HG02852 (cell line): ENCODE measurements around the gene NAV1.
"Not testable (repeated sequence)": the region's sequence is repeated elsewhere in the genome, so short reads cannot be mapped to it uniquely, and the experiment has no call there.

Experiments used
- ATAC-seq: cut with Tn5 transposase; IDR thresholded peaks from one replicate; pipeline ENCODE4 v1.9.1; 2021; ENCODE audit warnings: mild to moderate bottlenecking, moderate library complexity; ENCODE audit not compliant: unreplicated experiment

NAV1 gene

DNA sequence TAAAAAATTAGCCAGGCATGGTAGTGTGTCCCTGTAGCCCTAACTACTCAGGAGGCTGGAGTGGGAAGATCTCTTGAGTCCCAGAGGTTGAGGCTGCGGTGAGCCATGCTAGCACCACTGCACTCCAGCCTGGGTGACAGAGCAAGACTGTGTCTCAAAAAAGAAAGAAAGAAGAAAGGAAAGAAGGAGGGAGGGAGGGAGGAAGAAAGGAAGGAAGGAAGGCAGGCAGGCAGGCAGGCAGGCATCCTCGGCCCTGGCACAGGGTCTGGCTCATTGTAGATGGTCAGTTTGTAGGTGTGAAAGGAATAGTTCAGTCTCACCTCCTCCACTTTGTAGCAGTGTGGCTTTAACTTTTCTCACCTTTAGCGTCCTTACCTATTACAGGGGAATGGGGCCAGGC, 25.0 kb downstream of the NAV1 start:
- no peak for ATAC-seq

DNA sequence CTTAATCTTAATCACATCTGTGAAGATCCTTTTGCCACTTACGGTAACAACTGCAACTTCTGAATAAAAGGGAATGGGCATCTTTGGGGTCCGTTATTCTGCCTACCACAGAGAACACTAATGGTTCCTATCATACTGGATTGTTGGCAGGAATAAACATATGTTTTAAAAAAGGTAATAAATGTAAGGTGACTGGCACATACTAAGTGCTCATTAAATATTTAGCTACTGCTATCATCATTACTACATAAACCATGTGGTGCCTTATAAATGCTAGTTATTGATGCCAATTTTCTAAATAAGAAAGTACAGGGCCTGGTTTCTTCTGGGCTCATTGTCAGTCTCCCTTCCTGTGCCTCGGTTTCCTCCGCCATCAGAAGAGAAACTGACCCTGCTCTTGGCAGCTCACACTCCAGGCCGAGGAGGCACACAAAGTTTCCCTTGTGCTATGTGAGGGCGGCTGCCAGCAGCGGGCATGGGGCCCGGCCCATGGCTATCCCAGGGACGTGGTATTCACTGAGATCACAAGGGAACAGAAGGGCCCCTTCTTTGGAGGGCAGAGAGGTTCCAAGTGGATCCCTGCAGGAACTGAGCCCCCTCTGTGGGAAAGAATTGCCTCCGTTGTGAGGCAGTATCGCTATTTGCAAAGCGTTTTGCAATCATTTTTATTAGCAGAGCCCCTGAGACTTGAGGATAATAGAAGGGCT, 26.2 kb downstream of the NAV1 start:
- ATAC-seq = no peak

DNA sequence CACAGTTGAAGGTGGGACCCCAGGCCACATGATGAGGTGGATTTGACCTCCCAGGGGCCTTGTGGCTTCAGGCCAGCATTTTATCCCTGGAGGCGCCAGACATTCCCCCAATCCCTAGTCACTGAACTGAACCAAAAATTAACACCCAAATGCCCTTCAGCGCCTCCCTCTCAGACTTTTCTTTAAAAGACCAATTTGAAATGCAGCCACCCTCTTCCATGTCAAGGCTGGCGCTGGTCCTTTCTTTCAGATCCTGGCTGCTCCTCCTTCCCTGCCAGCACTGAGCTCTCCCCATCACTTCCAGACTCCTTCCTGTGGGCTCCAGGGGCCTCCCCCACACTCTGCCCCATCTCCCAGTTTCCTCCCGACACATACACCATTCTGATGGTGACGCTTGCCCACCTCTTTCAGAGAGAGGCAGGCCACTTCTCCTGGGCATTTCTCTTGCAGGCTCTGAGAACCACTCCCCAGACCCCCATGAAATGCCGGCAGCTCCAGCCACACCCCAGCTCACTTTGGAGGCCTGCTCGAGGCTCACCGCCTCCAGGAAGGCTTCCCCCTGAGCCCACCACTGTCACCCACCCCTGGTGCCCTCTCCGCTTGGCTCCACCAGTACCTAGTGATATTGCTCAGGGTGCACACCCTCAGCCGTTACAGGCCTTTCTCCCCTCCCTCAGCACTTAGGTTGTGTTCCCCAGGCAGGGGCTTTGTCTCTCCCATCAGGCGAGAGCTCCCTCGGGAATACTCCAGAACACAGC, 27.0 kb downstream of the NAV1 start:
- ATAC-seq = no peak

DNA sequence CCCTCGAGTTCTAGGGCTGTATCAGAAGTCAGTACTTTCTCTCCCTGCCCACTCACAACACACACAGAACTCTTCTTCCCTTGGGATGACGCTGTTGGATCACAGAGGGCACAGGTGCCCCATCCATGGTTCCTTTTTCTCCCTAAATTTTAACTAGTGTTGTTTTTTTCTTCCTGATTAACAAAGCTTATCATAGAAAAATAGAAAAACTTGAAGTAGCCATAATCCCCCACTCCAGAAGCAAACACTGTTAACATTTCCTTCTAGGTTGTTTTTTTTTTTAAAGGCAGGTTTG, 27.5 kb downstream of the NAV1 start:
- no peak for ATAC-seq

DNA sequence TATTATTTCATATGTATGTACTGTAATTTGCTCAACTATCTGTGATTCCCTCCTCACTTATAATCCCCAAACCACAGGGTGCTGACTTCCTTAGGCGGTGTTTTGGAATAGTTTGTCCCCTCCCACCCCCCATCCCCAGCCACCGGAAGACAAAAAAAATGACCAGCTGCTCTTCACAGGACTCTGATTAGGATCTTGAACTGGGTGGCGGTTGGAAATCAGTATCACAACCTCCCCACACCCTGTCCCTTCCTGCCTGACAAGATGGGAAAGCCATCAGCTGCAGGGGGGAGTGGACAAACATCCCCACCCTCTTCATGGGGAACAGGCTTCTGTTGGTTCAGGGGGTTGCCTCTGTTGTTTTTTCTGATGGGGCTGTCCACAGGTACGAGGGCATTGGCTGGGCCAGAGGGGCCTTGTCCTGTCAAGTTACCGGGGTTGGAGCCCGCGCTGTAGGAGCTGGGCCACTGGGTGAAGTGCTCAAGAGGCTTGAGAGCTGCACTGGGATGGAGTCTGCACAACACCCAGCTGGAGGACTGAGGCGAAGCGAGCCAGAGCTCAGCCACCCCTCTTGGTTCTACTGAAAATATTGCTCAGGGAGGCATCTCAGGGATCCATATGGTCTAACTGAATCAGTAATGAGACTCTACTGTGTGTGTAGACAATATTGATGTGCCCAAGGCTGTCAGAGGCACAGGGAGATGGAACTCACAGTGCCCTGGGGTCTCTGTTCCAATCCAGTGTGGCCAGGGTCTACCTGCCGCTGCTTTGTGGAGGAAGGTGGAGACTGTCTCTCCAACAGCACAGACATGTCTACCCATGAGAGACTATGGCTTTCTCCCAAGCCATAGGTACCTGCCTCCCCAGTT, 28.2 kb downstream of the NAV1 start:
- ATAC-seq = no peak

DNA sequence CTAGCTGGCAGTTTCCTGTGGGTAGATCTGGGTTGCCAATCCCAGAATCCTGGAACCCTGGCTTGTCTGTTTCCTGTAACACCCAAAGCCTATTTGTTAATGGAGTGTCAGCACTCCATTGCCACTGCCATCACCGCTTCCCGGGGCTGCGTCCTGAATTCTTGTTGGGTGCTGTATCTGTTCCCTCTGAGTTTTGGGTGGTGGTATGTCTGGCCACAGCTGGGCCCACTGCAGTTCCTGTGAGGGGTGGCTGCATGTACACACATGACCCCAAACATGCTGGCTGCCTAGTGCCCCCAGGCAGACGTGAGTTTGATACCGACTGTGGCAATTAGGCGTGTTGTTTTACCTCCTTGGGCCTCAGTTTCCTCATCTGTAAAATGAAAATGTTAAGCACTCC, 29.3 kb downstream of the NAV1 start:
- ATAC-seq = no peak

DNA sequence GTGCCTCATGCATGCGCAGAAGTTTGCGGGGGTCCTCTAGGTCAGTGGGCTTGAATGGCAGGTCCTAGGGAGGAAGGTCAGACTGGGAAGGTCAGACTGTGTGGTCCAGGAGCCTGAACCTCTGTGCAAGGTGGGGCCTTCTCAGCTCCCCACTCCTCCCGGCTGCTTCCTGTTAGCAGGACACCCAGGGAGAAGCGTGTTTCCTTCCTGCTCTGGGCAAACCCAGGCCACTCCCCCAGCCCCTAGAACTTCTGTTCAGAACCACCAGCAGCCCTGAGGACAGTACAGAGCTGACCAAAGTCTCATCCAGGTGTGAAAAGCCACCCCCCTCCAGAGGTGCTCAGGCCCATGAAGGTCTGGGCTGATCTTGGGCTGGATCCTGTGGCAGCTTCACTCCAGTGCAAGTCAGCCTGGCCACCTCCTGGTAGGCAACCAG, 29.9 kb downstream of the NAV1 start:
- ATAC-seq = no peak

DNA sequence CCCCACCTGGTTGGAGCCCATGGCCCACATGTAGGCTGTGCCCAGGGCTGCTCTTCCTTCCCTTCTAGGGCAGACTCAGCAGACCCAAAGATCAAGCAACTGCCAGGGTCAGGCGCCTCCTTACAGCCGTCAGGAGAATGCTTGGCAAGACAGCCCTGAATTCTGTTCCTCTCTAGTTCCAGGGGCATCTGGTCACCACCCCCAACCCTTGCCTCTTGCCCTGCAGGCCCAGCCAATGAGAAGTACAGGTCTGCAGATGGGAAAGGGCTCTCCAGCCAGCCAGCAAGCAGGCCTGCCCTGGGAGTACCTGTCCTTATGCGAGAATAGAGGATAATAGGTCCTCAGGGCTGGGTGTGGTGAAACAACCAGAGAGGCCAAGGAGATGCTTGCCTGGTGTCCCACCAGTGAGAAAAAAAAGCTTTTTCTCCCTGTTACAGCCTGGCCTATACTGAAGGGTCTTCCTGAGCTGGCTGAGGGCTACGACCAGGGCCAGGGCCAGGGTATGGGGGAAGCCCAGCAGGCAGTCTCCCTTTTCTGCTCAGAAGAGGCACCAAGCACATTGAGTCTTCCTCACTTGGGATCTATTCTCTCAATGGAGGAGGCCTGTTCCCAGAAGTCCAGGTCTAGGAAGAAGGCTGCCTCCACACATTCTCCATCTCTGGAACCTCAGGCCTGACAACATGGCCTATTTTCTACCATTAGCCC, 31.4 kb downstream of the NAV1 start:
- no peak for ATAC-seq

DNA sequence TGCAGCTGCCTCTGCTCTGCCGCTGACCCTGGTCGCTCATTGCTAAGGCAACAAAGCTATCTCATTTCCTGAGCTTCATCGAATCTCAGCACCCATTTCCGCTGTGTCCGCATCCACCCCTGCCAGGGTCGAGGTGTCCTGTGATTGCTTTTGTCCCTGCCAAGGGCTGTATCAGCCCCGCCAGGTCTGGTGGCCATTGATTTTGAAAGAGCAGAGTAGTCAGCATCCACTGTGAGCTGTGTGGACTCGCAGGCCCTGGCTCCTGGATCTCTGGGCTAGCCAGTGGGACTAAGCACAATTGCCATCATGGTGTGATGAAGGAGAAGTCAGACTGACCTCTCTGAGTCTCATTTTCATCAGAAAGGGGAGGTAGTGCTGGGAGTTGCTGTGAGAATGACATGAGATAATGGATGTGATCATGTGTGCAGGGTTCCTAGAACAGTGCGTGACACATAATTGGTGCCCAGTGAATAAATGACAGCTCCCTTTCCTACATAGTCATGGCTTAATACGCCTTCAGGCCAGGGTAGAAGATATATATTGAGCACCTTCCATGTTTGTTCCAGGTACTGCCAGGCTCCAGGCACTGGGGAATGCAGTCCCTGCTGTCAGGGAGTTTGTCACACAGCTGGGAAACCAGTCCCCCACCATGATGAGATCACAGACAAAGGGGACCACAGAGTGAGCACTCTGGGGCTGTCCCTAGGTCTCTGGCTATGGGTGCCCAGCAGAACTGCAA, 32.1 kb downstream of the NAV1 start:
- no peak for ATAC-seq

DNA sequence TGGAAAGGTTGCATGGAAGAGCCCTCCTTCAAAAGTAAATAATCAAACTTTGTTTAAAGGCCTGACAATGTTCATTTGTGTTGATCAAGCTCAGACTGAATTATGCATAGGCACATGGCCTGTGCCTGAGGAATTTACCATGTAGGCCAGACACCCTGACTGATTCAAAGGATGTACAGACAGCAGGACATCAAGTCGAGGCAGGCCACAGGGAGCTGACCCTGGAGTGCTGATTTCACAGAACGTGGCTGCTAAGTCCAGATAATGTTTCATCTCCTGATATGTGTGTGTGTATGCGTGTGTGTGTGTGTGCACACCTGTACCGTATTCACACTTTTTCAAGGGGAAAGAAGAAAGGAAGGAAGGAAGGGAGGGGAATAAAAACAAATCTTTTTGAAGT, 34.1 kb downstream of the NAV1 start:
- no peak for ATAC-seq

DNA sequence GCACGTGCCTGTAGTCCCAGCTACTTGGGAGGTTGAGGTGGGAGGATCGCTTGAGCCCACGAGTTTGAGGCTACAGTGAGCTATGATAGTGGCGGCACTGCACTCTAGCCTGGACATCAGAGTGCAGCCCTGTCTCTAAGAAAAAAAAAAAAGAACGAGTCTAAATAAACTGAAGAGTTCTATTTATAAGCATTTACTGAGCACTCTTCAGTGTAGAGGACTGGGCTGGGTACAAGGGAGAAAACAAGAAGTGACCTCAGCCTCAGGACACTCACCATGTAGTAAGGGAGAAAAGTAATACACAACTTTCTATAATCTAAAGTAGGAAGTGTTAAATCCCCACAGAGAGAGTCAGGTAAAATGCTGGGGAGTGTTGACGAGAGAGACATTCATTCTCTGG, 35.0 kb downstream of the NAV1 start:
- ATAC-seq = no peak

DNA sequence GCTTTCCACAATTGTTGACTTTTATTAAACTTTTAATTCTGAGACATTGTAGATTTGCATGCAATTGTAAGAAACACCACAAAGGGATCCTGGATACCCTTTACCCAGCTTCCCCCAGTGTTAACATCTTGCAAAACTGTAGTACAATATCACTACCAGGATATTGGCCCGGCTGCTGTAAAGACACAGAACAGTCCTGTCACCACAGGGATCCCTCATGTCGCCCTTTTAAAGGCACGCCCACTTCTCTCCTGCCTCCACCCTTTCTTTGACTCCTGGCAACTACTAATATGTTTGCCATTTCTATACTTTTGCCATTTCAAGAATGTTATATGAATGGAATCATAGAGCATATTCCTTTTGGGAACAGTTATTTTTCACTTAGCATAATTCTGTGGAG, 37.0 kb downstream of the NAV1 start:
- ATAC-seq = no peak

DNA sequence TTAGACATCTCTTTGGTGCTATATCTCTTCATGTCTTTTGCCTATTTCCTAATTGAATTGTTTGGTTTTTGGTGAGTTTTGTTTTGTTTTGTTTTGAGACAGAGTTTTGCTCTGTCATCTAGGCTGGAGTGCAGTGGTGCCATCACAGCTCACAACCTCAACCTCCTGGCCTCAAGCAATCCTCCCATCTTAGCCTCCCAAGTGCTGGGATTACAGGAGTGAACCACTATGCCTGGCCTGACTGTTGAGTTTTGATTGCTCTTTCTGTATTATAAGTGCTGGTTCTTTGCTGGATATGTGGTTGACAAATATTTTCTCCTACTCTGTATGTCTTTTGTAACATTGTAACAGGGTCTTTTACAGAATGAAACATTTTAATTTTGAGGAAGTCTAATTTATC, 38.0 kb downstream of the NAV1 start:
- no peak for ATAC-seq

DNA sequence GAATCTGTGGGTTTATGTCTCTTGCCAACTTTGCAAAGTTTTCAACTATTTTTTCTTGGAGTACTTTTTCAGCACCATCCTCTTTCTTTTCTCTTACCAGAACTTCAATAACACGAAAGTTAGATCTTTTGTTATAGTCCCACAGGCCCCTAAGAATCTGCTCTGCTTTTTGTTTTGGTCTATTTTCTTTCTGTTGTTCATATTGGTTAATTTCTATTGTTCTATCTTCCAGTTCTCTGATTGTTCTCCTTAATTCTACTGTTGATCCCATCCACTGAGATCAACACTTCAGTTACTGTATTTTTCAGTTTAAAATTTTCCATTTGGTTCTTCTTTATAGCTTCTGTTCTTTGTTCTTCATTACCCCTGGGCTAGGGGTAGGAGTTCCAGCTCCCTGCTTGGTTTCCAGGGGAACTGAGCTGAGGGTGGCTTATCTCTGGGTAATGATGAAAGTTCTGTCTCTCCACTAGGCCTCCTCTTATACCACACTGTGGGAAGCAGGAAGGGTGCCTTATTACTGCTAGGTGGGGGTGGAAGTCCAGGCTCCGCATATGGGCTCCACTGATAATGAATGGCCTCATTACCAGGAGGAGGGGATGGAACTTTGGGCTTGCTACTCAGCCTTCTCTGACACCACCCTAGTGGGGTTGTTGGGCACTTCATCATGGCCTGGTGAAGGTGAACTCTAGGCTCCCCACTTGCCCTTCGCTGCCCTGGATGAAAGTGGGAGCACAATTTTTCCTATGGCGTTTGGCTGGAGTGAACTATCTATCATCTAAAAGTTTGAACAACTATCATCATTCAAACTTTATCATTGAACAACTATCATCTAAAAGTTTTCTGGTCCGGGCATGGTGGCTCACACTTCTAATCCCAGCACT, 39.3 kb downstream of the NAV1 start:
- no peak for ATAC-seq

DNA sequence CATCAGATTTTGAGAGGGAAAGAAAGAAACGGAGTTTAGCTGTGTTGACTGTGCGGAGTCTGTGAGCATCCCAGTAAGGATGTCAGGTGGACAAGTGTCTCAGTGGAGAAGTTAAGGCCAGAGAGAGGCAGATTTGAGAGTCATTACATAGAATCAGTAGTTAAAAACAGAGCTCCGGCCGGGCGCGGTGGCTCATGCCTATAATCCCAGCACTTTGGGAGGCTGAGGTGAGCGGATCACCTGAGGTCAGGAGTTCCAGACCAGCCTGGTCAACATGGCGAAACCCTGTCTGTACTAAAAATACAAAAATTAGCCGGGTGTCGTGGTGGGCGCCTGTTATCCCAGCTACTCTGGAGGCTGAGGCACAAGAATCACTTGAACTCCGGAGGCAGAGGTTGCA, 42.4 kb downstream of the NAV1 start:
- ATAC-seq = not testable (repeated sequence)

DNA sequence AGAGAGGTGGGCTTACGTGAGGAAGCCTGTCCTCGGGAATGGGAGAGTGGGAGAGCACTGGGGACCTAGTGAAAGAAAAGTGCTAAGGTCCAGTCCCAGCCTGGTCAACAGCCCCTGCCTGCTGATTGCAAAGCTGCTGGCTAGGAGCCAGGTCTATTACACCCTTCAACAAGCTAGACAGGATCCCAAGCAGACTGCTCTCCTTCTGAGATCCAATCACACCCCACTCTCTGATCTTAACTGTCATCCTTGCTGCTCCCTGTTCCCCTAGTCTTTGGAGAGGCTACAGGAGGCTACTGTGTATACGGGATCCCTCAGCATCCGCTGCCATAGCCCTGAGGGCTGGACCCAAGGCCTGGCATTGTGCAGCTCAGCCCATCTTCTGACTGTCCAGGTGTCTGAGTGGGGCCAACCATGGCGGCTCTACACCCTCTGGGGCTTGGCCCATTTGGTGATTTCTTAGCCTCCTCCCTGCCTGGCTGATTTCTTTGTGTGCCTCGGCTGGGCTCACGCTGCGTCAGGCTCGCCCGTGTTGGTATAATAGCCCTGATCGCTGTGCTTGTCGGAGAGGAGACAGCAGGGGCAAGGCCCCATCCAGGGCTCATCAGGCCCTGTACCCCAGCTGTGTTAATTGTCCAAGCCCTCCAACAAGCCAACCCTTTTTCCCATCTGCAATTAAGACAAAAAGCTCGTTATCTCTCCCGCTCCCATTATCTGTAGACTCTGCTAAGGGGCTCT, 43.9 kb downstream of the NAV1 start:
- no peak for ATAC-seq

DNA sequence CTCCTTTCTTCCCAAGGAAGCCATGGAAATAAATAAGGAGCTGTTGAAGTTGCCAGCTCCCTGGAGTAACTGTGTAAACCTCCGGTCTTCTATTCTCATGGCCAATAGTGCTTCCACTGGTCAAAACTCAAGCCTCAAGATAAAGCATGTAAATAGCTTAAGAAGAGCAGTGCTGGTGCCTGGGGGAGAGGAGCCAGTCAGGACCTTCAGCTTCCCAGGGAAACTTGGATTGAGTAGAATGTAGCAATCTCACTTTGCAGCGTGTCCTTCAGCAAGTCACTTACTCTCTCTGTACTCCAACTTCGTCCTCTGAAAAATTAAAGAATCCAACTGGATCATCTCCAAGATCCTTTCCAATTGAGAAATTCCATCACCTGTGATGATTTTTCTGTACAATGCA, 44.7 kb downstream of the NAV1 start:
- no peak for ATAC-seq

DNA sequence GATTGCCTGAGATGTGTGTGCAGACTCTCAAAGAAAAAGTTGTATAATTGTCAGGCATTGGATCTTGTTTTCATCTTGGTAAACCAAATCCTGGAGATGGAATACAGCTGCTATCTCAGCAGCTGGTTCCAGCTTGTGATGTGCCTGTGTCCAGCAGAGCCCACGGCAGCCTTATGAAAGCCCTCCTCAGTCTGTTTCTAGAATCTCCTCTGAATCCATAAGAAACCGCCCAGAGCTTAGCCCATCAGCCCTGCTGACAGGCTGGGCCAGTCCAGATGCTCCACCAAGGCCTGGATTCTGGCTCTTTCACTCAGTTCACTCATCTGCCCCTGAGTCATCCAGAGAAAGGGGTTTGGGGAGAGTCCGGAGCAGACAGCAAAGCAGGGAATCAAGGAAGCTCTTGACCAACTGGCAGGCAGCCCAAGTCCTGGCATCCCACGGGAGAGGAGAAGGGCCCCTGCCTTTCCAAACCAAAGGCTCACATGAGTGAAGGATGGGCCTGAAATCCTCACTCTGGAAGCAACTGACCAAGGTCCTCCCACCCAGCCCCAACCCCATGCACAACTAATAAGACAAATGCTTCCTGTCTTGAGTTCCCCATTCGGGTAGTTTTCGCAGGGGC, 45.7 kb downstream of the NAV1 start:
- ATAC-seq = no peak

DNA sequence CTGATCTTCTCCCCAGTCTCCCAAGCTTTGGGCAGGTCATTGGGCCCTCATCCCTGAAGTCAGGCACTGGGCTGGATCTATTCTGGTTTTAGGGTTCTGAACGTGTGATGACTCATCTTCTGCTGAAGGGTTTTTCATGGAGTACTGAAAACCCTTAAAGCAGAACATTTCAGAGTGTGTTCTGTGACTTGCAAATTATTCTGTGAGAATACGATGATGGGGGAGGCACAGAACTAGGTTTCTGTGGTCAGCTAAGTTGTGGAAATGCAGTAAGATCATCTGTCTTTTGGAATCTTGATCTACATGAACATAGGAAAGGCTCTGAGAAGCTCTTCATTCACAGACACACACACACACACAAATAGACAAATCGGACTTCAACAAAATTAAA, 46.2 kb downstream of the NAV1 start:
- ATAC-seq = no peak
